Upper lobe of left lung (tissue), 6 donors: ENCODE measurements around the gene TNS3. TPM values are rescaled to one million over a fixed set of nuclear protein-coding genes. Genes with fewer than 3 reads are reported as not detected.

Experiments
- ATAC-seq, 2 donors: fragments of 200-7000 bp; cut with Tn5 transposase; one replicate each; pipeline ENCODE4 v1.9.1; 2022; ENCODE audit warnings: mild to moderate bottlenecking in 2 of 2, moderate library complexity in 2 of 2; ENCODE audit not compliant: low FRiP score in 2 of 2
- DNase-seq, 2 donors: peaks; one replicate each; pipeline ENCODE4 v3.0.0-alpha.2; 2019 to 2020
- H3K27ac ChIP-seq, 4 donors: fragments of 200-600 bp; sonication (generic); one replicate each; pipeline ENCODE4 v1.5.1; 2016 to 2019
- H3K27me3 ChIP-seq, 4 donors: fragments of 200-600 bp; sonication (generic); one replicate each; pipeline ENCODE4 v1.5.1; 2017 to 2019
- H3K36me3 ChIP-seq, 4 donors: fragments of 200-600 bp; sonication (generic); one replicate each; pipeline ENCODE4 v1.5.1; 2016 to 2019
- H3K4me1 ChIP-seq, 4 donors: fragments of 200-600 bp; sonication (generic); one replicate each; pipeline ENCODE4 v1.5.1; 2018 to 2019
- H3K4me3 ChIP-seq, 4 donors: fragments of 200-600 bp; sonication (generic); one replicate each; pipeline ENCODE4 v1.5.1; 2017 to 2019; ENCODE audit warnings: mild to moderate bottlenecking in 2 of 4, moderate library complexity in 1 of 4
- H3K9me3 ChIP-seq, 4 donors: fragments of 200-600 bp; sonication (generic); one replicate each; pipeline ENCODE4 v1.5.1; 2018 to 2019
- CTCF ChIP-seq, 6 experiments: fragments of 450-650 bp in 4 of 6; fragments of 200-600 bp in 2 of 6; sonication (generic) in 2 of 6; IDR thresholded peaks; one replicate each; pipeline ENCODE4 v1.5.1; 2016 to 2019; ENCODE audit warnings: antibody characterized with exemption in 6 of 6
- EP300 ChIP-seq, 4 donors: sonication (generic); formaldehyde crosslinking; IDR thresholded peaks; one replicate each; pipeline ENCODE4 v1.5.1; 2017; ENCODE audit warnings: antibody characterized with exemption in 4 of 4, control low read depth in 2 of 4
- POLR2A ChIP-seq, 4 donors: fragments of 450-650 bp; IDR thresholded peaks; one replicate each; pipeline ENCODE4 v1.5.1; 2016 to 2017; ENCODE audit warnings: antibody characterized with exemption in 4 of 4, mild to moderate bottlenecking in 2 of 4
- POLR2AphosphoS5 ChIP-seq, 2 donors: sonication (generic); formaldehyde crosslinking; IDR thresholded peaks; one replicate each; pipeline ENCODE4 v1.5.1; 2017; ENCODE audit warnings: antibody characterized with exemption in 2 of 2
- WGBS, 2 donors: methylation state at CpG; one replicate each; pipeline ENCODE4 v1.1.5; 2017 to 2018; 5-methylcytosine and 5-hydroxymethylcytosine counted together
- total RNA-seq, 6 donors: library from RNA; depleted of rRNA in 4 of 6; stranded (reverse); fragments of >200 nt in 4 of 6; gene quantifications; one replicate each; pipeline versions ENCODE4 v1.1.0 to v1.2.1, GENCODE V29; 2016 to 2021
- donor health status: DM: no; HTN: no; CAD: no; lungs with moderate emphysema.
- donor health status: DM: no; HTN: yes; CAD: no; lungs with severe emphysema.

Gene TNS3
- total RNA-seq, 6 donors from 2014 or later, result 90.6 to 266 (median 143) TPM

- Histone ChIP-seq H3K9me3 (no peaks in the 10 kb centered on the region), H3K4me1 (peaks cover 5 to 15% (median 11%) of the 10 kb centered on the region in 4 donors), H3K36me3 (no peaks in the 10 kb centered on the region), H3K4me3 (no peak overlapping the region), H3K27ac (peak overlapping the region in 1 of 4 donors; percentile 3), H3K27me3 (no peaks in the 10 kb centered on the region)
- peak in 1 of 2 donors; percentile 16 for DNase-seq
- WGBS, 2 donors, result 91 to 93% methylated on average over 11 to 12 of the region's 13 CpGs
- TF ChIP-seq POLR2AphosphoS5 (IDR thresholded peaks at IDR 0.05) (no peak), POLR2A (IDR thresholded peaks at IDR 0.05) (no peak), CTCF (IDR thresholded peaks at IDR 0.05) (no peak), EP300 (IDR thresholded peaks at IDR 0.05) (no peak)
- ATAC-seq, result no peak
These were observed 197.0 kb downstream of the TNS3 start for GRCh38 chr7:47384755-47385535.

GRCh38 chr7:47383696-47384445 is 198.0 kb downstream of the TNS3 start:
- 88 to 89% methylated on average over 8 to 10 of the region's 10 CpGs for WGBS, 2 donors
- H3K4me1 ChIP-seq, result peaks cover 5 to 21% (median 14%) of the 10 kb centered on the region in 4 donors
- H3K36me3 ChIP-seq, result no peaks in the 10 kb centered on the region
- H3K9me3 ChIP-seq, result no peaks in the 10 kb centered on the region
- TF ChIP-seq EP300 (IDR thresholded peaks at IDR 0.05), result no peak
- TF ChIP-seq POLR2AphosphoS5 (IDR thresholded peaks at IDR 0.05), result no peak
- no peak for TF ChIP-seq POLR2A (IDR thresholded peaks at IDR 0.05)
- no peak for TF ChIP-seq CTCF (IDR thresholded peaks at IDR 0.05)
- no peak overlapping the region for H3K4me3 ChIP-seq
- H3K27ac ChIP-seq, result no peak overlapping the region
- DNase-seq (peak in 1 of 2 donors; percentile 12), ATAC-seq (no peak)
- H3K27me3 ChIP-seq, result no peaks in the 10 kb centered on the region

- 79% methylated on average over 8 of the region's 8 CpGs for WGBS, 2 donors
- H3K9me3 ChIP-seq, result no peaks in the 10 kb centered on the region
- no peak for TF ChIP-seq POLR2AphosphoS5 (IDR thresholded peaks at IDR 0.05)
- TF ChIP-seq EP300 (IDR thresholded peaks at IDR 0.05), result no peak
- no peak for TF ChIP-seq POLR2A (IDR thresholded peaks at IDR 0.05)
- TF ChIP-seq CTCF (IDR thresholded peaks at IDR 0.05), result no peak
- peak in 1 of 2 donors; percentile 12 for DNase-seq
- no peak overlapping the region for H3K4me3 ChIP-seq
- H3K36me3 ChIP-seq, result no peaks in the 10 kb centered on the region
- ATAC-seq, result no peak
- H3K27ac ChIP-seq, result no peak overlapping the region
- peaks cover 5 to 21% (median 14%) of the 10 kb centered on the region in 4 donors for H3K4me1 ChIP-seq
- H3K27me3 ChIP-seq, result no peaks in the 10 kb centered on the region
These were observed 198.8 kb downstream of the TNS3 start for GRCh38 chr7:47383072-47383471.

- Histone ChIP-seq H3K27ac (no peak overlapping the region), H3K9me3 (no peaks in the 10 kb centered on the region), H3K4me3 (no peak overlapping the region), H3K4me1 (peaks cover 5 to 21% (median 14%) of the 10 kb centered on the region in 4 donors), H3K27me3 (no peaks in the 10 kb centered on the region), H3K36me3 (no peaks in the 10 kb centered on the region)
- ATAC-seq (no peak), DNase-seq (no peak)
- TF ChIP-seq CTCF (IDR thresholded peaks at IDR 0.05) (no peak), EP300 (IDR thresholded peaks at IDR 0.05) (no peak), POLR2AphosphoS5 (IDR thresholded peaks at IDR 0.05) (no peak), POLR2A (IDR thresholded peaks at IDR 0.05) (no peak)
- 72 to 83% methylated on average over 5 of the region's 5 CpGs for WGBS, 2 donors
These were observed 199.7 kb downstream of the TNS3 start for GRCh38 chr7:47382200-47382599.
